Activated CD8-positive, alpha-beta memory T cell treated with anti-CD3 and anti-CD28 coated beads, Interleukin-2, amount 50 U/mL, for 48 hours (primary cell): ENCODE measurements around the gene PALD1.

Experiments used
- DNase-seq: peaks from one replicate; pipeline ENCODE4 v3.0.0-alpha.2; 2020

Gene PALD1

DNA sequence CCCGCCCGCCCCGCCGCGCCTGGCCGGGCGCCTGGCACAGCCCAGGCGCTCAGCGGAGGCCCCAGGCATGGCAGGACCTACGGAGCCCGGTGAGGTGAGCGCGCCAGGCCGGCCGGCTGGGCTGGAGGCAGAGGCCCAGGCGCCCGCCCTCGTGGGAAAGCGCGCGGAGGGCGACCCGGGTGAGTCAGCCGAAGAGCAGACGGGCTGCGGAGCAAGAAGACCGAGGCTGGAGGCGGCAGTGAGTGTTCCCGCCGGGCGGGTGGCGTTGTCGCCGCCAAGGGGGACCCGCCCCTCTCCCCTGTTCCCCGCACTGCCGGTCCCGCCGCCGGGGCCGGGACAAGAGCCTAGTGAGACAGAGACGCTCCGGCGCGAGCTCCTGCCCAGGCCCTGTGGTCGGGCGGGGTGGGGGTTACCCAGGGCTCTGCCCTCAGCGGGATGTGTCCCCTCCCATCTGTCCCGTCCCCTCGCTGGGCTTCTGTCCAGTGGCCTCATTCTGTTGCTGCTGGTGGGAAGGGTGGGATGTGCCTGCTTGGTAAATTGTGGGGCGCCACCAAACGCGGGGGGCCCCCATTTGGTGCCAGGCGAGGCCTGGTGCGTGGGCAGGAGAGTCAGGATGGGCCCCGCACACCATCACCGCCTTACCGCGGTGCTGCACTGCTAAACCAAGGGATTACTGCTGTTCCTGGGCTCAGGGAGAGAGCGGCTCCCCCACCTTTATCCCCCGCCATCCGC lies 20.1 kb upstream of the PALD1 start:
- DNase-seq: peak; percentile 80

- DNase-seq: no peak
Measured at GRCh38 chr10:70459061-70459773, 19.4 kb upstream of the PALD1 start.

- DNase-seq: no peak
Measured at GRCh38 chr10:70459774-70460490, 18.6 kb upstream of the PALD1 start.

DNA sequence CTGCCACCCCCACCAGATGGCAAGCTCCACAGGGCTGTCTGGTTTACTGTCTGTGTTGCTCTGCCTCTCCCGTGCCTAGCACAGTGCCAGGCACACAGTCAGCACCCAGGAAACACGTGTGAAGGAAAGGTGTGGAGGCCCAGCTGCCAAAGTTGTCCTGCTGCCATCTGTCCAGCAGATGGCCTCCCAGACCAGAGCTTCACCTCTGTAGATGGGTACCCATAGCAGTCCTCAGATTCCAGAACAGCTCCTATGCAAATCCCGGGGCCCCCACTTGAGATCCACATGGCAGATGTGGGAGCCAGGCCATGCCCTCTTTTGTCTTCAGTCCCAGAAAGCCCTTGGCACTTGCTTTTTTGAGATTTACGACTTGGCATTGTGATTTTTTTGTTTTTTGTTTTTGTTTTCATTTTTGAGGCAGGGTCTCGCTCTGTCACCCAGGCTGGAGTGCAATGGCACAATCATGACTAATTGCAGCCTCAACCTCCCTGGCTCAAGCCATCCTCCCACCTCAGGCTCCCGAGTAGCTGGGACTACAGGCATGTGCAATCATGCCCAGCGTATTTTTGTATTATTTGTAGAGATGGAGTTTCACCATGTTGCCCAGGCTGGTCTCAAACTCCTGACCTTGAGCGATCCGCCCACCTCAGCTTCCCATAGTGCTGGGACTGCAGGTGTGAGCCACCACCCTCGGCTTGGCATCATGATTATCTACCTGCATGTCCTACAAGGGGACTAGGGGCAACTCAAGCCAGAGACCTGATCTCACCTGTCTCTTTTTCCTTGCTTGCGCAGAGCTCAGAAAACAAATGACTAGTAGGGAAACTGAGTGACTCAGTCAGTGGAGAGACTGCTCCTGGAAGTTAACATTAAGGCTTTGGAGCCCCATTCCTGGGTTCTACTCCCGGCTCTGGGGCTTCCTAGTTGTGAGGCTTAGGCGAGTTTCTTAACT lies 16.9 kb upstream of the PALD1 start:
- DNase-seq: peak; percentile 69

GRCh38 chr10:70462349-70462984 lies 16.1 kb upstream of the PALD1 start:
- no peak for DNase-seq

DNA sequence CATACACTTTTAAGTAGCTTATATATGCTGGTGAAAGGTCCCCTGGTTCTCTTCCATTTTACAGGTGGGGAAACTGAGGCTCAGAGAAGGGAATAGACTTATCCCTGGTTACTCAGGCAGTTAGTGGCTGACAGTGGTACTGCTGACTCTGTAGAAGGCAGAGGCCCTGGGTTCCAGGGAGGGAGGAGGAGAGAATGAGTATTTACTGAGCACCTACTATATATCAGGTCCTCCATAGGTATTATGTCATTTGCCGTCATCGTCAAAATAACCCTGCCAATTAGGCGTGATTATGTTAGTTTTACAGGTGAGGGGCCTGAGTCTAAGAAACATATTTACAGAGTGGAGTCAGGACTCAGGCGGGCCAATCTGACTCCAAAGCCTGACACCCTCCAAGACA lies 13.3 kb upstream of the PALD1 start:
- DNase-seq: no peak

DNA sequence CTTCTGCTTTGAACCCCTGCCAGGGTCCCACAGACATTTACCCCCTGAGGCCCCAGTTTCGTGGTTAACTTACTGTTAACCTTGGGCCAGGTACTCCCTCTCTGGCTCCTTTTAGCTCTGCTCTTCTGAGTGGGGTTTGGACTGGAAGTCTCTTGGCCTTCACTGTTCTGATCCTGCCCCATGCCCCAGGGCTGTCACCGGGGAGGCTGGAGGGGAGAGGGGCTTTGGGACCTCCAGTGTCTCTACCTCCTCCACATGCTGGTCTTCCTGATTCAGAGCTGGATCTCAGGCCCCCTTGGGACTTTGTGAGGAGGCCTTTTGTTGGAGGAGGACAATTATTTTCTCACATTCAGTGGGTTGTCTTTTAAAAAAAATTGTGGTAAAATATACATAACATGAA lies 12.7 kb upstream of the PALD1 start:
- no peak for DNase-seq

DNA sequence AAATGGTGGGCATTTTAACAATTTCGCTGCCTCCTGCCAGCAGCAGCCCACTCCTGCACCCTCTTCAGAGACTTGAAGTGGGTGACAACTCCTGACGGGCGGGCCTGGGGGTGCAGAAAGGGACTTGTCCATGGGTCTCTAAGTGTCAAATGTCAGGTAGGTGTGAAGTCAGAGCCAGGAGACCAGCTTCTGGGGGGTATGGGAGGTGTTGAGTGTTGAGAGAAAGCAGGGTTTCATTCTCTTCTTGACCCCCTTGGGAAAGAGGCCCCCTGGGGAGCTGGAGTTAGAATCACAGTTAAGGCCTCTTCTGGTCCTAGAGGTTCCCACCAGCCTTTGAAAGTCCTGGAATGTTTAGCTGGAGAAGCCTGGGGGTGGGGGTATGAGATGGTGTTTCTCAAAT lies 11.6 kb upstream of the PALD1 start:
- DNase-seq: no peak

- no peak for DNase-seq
Measured at GRCh38 chr10:70472799-70473454, 5.6 kb upstream of the PALD1 start.

DNA sequence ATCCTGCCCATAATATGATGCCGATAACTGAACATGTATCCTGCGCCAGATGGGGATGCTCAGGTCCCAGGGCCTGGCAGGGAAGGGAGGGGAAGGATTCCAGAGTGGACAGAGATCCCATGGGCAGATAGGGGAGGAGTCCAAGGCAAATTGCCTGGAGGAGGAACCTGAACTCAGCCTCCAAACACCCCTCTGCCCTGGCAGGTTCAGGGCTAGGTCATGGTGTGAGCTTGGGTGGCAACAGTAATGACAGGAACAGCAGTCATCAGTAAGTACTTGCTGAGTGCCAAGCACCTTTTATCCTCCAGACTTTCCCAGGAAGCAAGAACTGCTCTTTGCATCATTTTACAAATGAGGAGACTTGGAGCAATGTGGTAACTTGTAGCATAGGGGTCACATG lies 3.8 kb upstream of the PALD1 start:
- DNase-seq: no peak

- no peak for DNase-seq
Measured at GRCh38 chr10:70475661-70476060, 2.9 kb upstream of the PALD1 start.

DNA sequence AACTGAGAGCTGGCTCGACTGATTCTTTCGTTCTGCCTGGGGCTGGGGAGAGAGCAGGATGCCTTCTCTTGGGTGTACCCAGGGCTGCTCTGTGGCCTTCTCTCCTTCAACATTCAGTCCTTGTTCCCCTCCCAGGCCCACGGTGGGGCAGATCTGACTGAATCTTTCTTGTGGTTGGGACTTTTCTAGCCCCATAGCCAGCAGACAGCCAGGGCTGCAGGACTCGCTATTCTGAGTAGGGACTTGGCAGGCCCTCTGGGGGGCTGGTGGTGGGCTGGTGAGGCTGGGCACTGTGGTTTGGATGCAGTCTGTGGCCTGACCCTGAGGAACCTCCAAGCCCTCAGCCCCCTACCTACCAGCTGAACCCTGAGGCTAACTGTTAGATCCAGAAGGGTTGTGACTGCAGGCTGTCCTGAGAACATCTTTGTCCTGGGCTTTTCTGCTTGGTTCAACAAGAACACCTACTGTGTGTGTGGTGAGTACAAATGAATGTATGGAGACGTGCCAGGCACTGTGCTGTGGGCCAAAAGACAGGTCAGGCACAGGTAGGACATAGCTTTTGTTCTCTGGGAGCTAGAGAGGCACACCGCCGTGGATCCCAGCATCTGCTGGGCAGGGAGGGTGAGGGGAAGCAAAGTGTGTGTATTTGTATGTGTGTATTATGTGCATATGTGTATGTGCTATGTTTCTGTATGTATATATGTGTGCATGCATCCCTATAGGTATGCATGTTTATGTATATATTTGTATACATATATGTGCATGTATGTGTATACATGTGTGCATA lies 2.1 kb upstream of the PALD1 start:
- no peak for DNase-seq

DNA sequence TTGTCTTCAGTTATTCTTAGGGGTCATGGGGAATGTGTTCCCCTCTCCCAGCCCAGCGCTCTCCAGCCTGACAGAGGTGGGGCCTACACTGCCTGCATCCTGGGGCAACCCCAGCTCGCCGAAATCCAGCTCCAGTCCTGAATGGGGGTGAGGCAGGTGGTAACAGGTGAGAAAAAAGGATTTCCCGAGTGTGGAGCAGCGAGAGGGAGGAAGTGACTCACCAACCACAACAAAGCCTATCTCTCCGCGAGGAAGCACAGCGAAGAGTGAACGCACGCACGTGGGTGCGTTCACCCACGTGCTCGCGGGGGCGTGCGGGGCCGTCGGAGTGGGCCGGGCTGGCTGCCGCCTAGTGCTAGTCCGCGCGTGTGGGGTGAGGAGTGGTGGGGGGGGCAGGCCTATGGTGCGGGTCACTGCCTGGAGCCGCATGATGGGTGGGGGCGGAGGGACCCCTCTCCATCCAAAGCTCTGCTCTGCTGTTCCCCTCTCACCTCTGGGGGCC lies 855 bp upstream of the PALD1 start:
- DNase-seq: no peak

GRCh38 chr10:70479165-70479581 lies 606 bp downstream of the PALD1 start:
- DNase-seq: no peak

GRCh38 chr10:70479626-70480238 lies 1.2 kb downstream of the PALD1 start:
- no peak for DNase-seq

DNA sequence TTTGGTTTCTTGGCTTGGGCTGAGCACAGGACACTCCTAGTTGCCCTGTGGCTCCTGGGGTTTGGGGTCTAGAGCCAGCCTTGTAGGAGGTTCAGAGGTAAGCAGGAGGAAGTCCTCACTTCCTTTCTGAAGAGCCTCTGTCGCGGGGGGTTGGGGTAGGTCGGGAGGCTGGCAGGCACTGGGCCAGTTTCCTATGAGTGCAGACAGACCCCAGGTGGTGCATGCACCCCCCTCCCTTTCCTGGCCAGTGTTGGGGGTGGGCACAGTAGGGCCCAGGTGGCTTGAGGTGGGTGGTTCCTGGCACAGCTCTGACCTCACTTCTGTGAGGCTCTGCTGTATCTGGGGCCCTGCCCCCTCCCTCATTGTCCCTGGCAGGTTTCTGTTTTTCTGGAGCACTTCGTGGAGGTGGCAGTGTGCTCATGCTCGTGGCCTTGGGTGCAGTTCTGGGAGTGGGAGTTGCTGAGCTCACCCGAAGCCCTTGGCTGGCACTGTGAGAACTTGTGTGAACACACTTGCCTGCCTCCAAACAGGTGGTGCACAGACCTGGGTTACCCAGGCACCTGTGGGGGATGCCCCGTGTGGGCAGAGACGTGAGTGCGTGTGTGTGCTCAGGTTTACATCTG lies 1.8 kb downstream of the PALD1 start:
- DNase-seq: no peak

GRCh38 chr10:70481105-70481504 lies 2.5 kb downstream of the PALD1 start:
- DNase-seq: no peak

GRCh38 chr10:70481831-70482530 lies 3.4 kb downstream of the PALD1 start:
- no peak for DNase-seq
